ENCODE results near the gene CCT5. TPM values are rescaled to one million over a fixed set of nuclear protein-coding genes. Genes with fewer than 3 reads are reported as not detected.

The CCT5 gene
- total RNA-seq, 1 donor from 2014 or later: 159 TPM

GRCh38 chr5:10291692-10292339, 41.7 kb downstream of the CCT5 start:
- Mint-ChIP-seq H3K4me3 (ENCODE audit: unreplicated experiment) (no peak overlapping the region), H3K36me3 (ENCODE audit: unreplicated experiment) (peaks cover 15% of the 10 kb centered on the region), H3K4me1 (ENCODE audit: unreplicated experiment) (peaks cover 13% of the 10 kb centered on the region), H3K9me3 (ENCODE audit: unreplicated experiment) (no peaks in the 10 kb centered on the region), H3K27ac (ENCODE audit: unreplicated experiment) (no peak overlapping the region), H3K27me3 (ENCODE audit: unreplicated experiment) (peaks cover 5% of the 10 kb centered on the region)
- DNase-seq (ENCODE audit: extremely low spot score, unreplicated experiment): no peak
- no peak for TF ChIP-seq CTCF (IDR thresholded peaks at IDR 0.05)

- Mint-ChIP-seq H3K4me3 (ENCODE audit: unreplicated experiment) (no peak overlapping the region), H3K36me3 (ENCODE audit: unreplicated experiment) (peaks cover 15% of the 10 kb centered on the region), H3K4me1 (ENCODE audit: unreplicated experiment) (peaks cover 5% of the 10 kb centered on the region), H3K27ac (ENCODE audit: unreplicated experiment) (no peak overlapping the region), H3K9me3 (ENCODE audit: unreplicated experiment) (no peaks in the 10 kb centered on the region), H3K27me3 (ENCODE audit: unreplicated experiment) (peaks cover 5% of the 10 kb centered on the region)
- no peak for DNase-seq (ENCODE audit: extremely low spot score, unreplicated experiment)
- TF ChIP-seq CTCF (IDR thresholded peaks at IDR 0.05): no peak
Measured at GRCh38 chr5:10293907-10294662, 44.0 kb downstream of the CCT5 start.

- H3K27ac Mint-ChIP-seq (ENCODE audit: unreplicated experiment): no peak overlapping the region
- DNase-seq (ENCODE audit: extremely low spot score, unreplicated experiment): no peak
- TF ChIP-seq CTCF (IDR thresholded peaks at IDR 0.05): no peak
- no peak overlapping the region for H3K4me3 Mint-ChIP-seq (ENCODE audit: unreplicated experiment)
- peaks cover 21% of the 10 kb centered on the region for H3K36me3 Mint-ChIP-seq (ENCODE audit: unreplicated experiment)
- H3K27me3 Mint-ChIP-seq (ENCODE audit: unreplicated experiment): peaks cover 5% of the 10 kb centered on the region
- H3K9me3 Mint-ChIP-seq (ENCODE audit: unreplicated experiment): no peaks in the 10 kb centered on the region
- H3K4me1 Mint-ChIP-seq (ENCODE audit: unreplicated experiment): peaks cover 2% of the 10 kb centered on the region
Measured at GRCh38 chr5:10295619-10296326, 45.7 kb downstream of the CCT5 start.

GRCh38 chr5:10297646-10298204, 47.6 kb downstream of the CCT5 start:
- Mint-ChIP-seq H3K36me3 (ENCODE audit: unreplicated experiment) (peaks cover 15% of the 10 kb centered on the region), H3K27me3 (ENCODE audit: unreplicated experiment) (peaks cover 5% of the 10 kb centered on the region), H3K27ac (ENCODE audit: unreplicated experiment) (no peak overlapping the region), H3K4me3 (ENCODE audit: unreplicated experiment) (no peak overlapping the region), H3K4me1 (ENCODE audit: unreplicated experiment) (peaks cover 11% of the 10 kb centered on the region), H3K9me3 (ENCODE audit: unreplicated experiment) (no peaks in the 10 kb centered on the region)
- DNase-seq (ENCODE audit: extremely low spot score, unreplicated experiment): no peak
- TF ChIP-seq CTCF (IDR thresholded peaks at IDR 0.05): no peak
